Activated CD4-positive, alpha-beta T cell treated with anti-CD3 and anti-CD28 coated beads, Interleukin-10, Interleukin-2, amounts not matched to agents 100 ng/mL and 50 ng/mL, durations not matched to agents 16 hours and 8 hours (primary cell): ENCODE results near the gene RDH8.
A peak's percentile ranks its signal among the peaks of the same experiment; 100 is the strongest.

Source experiments
- DNase-seq: peaks from one replicate; pipeline ENCODE4 v3.0.0-alpha.2; 2020

The RDH8 gene

GRCh38 chr19:10013316-10013715 lies at the start of gene RDH8:
TSS of gene RDH8 (plus strand) at chr19:10013483. CDS start at chr19:10013498, 15 bp downstream.
- DNase-seq: no peak

- no peak for DNase-seq
Observed at GRCh38 chr19:9966024-9966423, 47.3 kb upstream of the RDH8 start.

DNA sequence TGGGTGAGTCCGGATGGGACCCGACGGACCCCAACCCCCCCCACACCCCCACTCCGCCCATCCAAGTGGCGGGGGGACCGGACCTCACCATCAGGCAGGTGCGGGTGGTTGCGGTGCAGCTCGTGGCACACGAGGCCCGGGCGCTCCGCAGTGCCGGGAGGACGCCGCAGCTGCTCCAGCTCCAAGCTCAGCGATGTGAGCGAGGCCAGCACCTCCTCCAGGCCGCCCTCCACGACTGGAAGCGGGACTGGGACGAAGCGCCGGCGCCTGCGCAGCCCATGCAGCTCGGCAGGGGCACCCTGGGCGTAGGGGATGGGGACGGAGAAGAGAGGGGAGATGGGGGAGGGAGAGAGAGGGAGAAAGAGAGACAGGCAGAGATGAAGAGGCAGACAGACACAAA lies 46.8 kb upstream of the RDH8 start:
- DNase-seq: no peak

GRCh38 chr19:9967326-9967725 lies 46.0 kb upstream of the RDH8 start:
- DNase-seq: no peak

- no peak for DNase-seq
Observed at GRCh38 chr19:9968820-9969687, 44.2 kb upstream of the RDH8 start.

DNA sequence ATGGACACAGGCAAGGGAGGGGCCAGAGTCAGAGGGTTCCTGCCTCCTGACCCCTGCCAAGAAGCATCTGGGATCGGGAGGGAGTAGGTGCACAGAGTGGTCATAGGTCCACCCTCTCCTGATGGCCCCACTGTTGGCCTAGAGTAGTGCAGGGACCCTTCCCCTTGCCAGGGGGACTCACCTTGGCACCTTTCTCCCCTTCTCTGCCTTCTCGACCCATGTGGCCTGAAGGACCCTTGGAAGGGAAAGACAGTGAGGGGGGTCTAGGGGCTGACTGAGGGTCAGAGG lies 43.7 kb upstream of the RDH8 start:
- DNase-seq: no peak

GRCh38 chr19:9970481-9970880 lies 42.8 kb upstream of the RDH8 start:
- DNase-seq: no peak

DNA sequence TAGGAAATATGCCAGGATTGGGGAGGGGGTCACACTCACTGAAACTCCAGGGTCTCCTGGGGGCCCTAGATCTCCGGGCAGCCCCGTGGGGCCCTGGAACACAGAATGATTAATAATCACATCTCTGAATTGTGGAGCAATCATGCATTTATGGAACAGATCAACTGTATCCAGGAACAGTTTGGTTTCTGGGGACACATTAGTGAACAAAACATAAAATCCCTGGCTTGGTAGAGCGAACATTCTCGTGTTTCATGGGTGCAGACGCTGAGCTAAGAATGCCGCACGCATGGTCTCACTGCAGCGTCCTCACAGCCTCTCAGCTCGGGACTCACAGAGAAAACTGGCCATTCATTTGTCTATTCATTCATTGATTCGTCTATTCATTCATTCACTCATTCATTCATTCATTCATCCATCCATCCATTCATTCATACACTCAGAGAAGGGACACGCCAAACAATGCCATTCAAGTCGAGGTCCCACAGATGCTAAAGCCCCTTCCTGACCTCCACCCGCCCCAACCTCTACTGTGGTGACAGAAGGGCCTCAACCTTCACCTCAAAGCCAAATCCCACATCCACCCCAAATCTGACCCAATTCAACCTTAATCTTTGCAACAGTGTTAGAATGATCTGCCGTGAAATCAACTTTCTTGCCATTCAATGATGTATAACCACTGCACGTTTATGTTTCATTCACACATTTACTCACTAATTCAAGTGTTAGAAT lies 42.0 kb upstream of the RDH8 start:
- DNase-seq: no peak

DNA sequence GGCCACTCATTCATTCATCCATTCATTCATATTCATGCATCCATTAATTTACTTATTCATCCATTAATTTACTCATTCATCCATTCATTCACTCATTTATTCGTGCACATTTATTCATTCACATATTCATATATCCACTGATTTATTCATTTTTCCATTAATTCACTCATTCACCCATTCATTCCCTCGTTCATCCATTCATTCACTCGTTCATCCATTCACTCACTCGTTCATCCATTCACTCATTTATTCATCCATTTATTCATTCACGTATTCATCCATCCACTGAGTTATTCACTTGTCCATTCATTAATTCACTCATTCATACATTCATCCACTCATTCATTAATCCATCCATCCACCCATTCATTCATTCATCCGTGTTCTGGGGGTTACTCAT lies 41.2 kb upstream of the RDH8 start:
- DNase-seq: no peak

DNA sequence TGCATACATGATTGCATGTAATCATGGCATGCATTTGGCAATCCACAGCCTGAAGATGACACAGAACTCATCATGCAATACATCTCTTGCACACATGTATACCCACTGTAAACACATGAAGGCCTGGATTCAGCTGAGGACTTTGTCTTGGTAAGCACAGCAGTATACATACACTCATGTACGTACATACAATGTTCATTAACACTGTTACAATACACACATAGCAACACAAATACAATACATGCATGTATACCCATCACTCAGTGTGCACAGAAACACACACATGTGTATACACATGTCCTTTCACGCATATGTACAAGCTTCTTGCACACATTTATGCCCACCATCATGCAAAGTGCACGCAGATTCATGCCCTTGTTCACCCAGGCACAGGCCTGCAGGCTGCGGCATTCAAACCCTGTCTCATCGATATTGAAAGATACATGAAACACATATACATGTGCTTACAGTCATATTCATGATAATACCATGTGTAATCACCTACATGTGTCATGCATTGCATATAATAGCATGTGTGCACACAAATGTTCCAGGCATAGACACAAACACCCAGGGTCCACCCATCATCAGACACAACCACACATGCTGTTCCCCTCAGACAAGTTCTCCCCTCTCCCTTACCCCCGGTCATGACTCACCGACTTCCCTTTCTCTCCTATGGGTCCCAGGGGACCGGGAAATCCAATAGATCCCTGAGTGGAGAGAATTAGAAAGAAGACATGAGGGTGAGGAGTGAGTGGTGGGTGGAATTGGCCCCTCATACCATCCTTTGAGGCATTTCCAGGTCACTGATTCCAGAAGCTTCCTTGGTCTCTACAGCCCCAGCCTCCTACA lies 31.6 kb upstream of the RDH8 start:
- DNase-seq: no peak

DNA sequence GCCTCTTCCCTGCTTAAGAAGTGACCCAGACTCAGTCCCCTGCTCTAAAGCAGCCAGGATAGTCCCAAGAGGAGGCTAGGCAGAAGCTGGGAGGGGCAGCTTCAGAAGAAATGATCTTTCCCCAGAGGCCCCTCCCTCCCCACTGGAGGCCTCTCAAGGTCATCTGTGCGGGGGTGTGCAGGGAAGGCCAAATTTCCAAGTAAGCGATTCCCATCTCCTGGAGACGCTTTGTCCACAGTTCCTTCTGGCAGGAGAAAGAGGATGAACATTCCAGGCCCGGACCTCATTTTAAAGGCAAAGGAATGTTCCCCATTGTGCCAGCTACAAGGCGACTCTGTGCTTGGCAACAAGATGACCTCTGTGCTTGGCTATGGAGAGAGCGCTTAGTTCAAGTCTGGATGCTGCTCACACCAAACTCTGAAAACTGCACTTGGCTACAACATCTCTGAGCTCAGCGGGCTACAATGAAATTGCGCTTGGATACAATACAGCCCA lies 26.4 kb upstream of the RDH8 start:
- DNase-seq: no peak

GRCh38 chr19:9989504-9989903 lies 23.8 kb upstream of the RDH8 start:
- DNase-seq: no peak

DNA sequence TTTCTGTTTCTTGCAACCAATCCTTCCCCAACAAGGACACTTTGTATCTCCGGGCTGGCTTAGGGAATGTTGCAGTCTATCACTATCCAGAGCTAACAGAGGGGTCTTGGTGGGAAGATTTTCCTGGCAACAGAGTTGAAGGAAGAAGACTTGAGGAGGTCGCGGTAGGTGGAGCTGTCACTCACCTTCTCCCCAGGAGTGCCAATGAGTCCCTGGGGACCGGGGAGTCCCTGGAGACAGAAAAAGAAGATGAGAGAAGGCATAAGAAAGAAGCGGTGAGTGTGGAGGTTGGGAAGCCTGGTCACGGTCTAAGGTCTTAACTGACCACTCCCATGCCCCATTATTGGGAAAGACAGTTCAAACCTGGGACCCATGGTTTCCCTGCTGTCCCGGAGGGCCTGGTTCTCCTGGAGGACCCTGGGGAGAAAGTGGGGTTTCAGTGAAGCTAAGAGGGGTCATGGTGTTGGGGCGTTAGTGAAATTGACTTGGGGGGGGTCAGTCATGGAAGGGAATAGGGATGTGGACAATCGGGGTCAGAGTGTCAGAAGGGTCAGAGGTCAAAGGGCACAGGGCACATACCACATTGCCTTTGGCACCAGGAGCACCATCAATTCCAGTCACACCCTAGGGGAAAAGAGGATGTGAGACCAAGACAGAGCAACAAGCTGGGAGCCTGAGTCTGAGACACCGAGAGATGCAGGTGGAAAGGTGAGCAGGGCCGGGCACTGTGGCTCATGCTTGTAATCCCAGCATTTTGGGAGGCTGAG lies 21.7 kb upstream of the RDH8 start:
- no peak for DNase-seq

DNA sequence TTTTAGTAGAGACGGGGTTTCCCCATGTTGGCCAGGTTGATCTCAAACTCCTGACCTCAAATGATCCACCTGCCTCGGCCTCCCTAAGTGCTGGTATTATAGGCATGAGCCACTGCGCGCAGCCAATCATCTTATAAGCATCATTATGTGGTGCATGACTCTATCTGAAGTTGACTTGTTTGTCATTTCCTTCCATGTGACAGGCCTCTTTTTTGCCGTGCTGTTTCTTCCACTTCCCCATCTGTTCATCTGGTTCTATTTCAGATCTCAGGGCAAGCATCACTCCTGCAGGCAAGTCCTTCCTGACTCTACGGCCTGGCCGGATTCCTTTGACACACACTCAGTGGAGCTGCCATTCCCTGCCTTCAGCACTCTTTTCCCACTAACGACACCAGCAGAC lies 18.2 kb upstream of the RDH8 start:
- no peak for DNase-seq

DNA sequence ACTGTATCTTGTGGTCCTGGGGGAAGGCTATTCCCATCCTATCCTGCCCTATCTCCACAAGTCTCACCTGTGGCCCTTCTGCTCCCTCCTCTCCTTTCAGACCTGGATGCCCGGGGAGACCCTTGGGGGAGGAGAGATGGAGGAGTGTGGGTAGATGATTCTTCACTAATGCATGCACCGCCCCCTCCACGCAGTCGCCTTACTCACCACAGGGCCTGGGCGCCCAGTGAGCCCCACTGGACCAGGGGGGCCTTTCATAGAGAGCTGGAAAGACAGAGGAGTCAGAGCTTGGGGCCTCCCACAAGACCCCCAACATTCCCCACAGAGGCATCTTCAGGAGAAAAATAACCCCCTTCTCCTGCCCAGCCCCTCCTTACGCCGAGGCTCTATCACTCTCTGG lies 17.3 kb upstream of the RDH8 start:
- DNase-seq: no peak

DNA sequence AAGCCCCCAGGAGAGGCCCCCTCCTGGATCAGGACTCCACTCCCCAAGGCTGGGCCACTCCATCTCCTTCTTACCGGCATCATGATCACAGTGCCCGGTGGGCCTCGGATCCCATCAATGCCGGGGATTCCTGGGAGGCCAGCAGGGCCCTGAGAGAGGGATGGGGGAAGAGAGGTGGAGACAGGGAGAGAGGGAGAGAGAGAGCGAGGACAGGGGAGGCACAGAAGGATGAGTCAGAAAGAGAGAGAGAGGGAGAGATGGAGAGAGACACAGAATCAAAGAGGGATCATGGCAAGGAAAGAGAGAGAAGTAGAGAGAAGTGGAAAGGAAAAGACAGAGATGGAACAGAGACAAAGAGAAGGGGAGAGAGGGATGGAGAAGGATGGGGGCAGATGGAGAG lies 16.7 kb upstream of the RDH8 start:
- no peak for DNase-seq

DNA sequence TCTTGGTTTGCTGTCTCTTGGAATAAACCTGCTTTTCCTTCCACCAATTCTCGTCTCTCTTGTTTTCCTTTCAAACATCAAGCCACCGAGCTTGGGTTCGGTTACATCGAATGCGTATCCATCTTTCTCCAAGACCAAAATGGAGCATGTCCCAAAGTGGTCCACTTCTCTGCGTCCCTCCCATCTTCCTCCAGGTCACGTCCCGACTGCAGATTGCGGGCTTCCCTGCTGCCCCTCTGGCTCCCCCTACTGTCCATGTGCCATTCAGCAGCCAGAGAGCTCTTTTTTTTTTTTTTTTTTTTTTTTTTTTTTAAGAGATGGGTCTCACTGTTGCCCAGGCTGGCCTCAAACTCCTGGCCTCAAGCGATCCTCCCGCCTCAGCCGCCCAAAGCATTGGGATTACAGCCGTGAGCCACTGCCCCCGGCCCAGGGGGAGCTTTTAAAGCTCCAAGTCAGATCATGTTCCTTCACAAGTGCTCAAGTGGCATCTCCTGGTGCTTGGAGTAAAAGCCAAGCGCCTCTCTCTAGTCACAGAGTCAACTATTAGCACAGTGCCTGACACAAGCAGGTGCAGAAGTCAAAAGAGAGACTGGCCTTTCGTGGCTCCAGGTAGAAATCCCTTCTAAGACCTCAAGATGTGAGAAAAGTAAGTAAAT lies 13.0 kb upstream of the RDH8 start:
- DNase-seq: peak; percentile 72

DNA sequence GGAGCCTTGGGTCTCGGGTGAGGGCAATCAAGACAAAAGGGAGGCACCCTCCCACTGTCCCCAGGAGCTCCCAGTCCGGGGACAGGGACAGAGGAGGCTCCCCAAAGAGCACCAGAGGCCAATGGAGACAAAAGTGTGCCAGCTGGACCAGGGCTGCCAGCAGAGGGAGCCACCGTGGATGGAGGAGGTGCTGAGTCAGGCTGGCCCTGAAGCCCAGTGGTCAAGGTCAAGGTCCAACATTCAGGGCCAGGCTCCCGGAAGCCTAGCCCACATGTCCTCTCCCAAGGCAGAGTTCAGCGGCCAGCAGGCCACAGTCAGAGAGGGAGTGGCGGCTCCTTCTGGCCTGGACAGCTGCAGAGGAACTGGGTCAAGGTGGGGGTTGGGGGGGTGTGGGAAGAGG lies 11.4 kb upstream of the RDH8 start:
- DNase-seq: peak; percentile 9

DNA sequence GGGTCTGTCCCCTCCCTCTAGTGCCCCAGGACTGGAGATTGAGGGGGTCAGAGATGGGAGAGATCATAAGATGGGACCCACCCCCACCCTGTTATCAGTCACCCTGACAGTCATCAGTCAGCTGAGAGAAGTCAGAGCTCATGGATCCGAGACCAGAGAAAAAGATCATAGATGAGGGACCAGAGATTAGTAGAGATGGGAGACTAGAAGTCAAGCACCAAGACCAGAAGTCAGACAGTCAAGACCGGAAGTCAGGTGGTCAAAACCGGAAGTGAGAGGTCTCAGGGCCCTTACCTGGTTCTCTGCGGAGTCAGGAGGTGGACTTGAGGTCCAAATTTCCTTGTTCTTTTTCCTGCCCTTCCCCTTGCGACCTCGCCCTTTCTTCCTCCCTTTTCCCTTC lies 10.0 kb upstream of the RDH8 start:
- no peak for DNase-seq

DNA sequence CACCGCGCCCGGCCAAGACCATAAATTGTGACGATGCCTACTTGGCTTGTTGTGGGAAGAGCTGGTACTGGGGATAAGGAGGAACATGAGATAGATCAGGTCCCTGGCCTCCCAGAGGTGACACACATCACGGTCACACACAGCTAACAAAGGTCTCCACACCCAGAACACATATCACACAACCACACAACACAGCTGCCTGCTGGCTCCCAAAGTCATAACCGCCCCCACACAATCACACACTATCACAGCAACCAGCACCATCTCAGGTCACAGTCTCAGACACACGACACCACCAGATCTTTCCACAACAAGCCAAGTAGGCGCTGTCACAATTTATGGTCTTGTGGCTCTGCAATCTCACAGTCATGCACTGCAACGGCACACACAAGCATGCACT lies 8.7 kb upstream of the RDH8 start:
- DNase-seq: no peak

DNA sequence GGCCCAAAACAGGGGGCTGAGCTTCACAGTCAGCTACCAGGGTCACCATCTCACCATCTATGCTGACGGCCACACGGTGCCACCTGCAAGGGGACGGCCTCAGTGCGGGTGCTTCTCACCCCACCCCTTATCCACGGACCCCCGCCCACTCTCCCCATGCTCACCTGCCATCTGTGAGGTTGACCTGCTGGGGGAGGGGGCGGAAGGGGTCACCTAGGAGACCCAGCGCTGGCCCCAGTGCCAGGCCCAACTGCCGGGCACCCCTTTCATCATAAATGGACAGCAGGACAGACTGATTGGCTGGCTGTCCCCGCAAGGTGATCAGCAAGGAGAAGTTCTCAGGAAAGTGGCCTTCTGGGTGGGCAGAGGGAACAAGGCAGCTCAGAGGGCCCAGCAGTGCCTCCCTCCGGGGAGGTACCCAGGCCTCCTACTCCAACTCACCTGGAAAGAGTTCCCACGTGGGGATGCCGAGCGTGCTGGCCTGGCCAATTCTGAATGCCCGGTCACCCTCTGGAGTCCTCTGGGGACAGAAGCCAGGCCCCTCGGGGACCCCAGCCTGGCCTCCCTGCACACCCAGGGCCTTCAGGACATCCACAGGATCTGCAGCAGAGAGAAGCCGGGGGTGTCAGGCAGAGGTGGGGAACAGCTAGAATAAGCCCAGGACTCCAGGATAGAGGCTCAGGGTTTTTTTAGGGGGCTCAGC lies 7.5 kb upstream of the RDH8 start:
- no peak for DNase-seq

DNA sequence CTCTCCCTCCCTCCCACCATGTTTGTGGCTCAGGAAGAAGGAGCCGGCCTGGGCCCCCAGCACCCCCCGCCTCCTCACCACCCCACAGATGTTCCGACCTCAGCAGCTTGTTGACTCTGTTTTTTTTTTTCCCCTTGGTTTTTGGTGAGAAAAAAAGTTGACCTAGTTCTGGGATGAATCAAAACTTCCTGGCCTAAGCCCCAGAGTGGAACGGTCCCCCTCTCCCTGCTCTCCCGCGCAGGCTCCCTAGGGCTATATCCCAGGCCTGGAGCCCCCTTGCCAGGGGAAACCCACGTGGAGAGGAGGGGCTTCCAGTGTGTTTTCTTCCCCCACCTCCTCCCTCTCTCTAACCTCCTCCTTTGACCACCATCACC lies 7.0 kb upstream of the RDH8 start:
- DNase-seq: peak; percentile 12
